ENCODE measurements around the gene POC5. TPM values are rescaled to one million over a fixed set of nuclear protein-coding genes. Genes with fewer than 3 reads are reported as not detected.

Gene POC5
- total RNA-seq, 4 donors from 2014 or later = 5.1 to 68.5 (median 9.3) TPM

GRCh38 chr5:75694781-75695180 is 22.5 kb downstream of the POC5 start:
- Histone ChIP-seq H3K27me3 (no peaks in the 10 kb centered on the region), H3K36me3 (peaks cover 0 to 13% (median 0%) of the 10 kb centered on the region in 3 donors), H3K27ac (no peak overlapping the region), H3K9me3 (no peaks in the 10 kb centered on the region), H3K4me3 (no peak overlapping the region), H3K4me1 (no peaks in the 10 kb centered on the region)
- TF ChIP-seq, protein P1, sequence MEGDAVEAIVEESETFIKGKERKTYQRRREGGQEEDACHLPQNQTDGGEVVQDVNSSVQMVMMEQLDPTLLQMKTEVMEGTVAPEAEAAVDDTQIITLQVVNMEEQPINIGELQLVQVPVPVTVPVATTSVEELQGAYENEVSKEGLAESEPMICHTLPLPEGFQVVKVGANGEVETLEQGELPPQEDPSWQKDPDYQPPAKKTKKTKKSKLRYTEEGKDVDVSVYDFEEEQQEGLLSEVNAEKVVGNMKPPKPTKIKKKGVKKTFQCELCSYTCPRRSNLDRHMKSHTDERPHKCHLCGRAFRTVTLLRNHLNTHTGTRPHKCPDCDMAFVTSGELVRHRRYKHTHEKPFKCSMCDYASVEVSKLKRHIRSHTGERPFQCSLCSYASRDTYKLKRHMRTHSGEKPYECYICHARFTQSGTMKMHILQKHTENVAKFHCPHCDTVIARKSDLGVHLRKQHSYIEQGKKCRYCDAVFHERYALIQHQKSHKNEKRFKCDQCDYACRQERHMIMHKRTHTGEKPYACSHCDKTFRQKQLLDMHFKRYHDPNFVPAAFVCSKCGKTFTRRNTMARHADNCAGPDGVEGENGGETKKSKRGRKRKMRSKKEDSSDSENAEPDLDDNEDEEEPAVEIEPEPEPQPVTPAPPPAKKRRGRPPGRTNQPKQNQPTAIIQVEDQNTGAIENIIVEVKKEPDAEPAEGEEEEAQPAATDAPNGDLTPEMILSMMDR (IDR thresholded peaks at IDR 0.05) = no peak
- no peak for TF ChIP-seq POLR2A (IDR thresholded peaks at IDR 0.05)
- no peak for DNase-seq

DNA sequence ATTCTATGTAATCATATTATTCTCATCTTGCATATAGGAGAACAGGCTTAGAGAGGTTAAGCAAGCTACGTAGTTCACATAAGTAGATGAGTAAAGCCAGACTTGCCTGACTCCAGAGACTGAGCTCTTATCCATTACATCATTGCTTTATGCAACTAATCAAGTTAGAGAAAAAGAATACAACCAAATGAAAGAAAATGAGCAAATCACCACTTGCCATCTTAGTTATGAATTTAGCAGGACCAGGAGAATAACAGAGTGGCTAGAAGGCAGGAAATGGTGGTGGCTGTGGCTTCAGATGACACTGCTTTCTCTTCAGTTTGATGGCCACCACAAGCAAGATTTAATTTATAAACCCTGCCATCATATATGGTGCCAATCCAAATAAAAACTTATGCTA is 26.6 kb downstream of the POC5 start:
- Histone ChIP-seq H3K27me3 (no peaks in the 10 kb centered on the region), H3K4me1 (no peaks in the 10 kb centered on the region), H3K9me3 (no peaks in the 10 kb centered on the region), H3K27ac (no peak overlapping the region), H3K36me3 (peaks cover 0 to 34% (median 0%) of the 10 kb centered on the region in 3 donors), H3K4me3 (no peak overlapping the region)
- TF ChIP-seq POLR2A (IDR thresholded peaks at IDR 0.05) = no peak
- TF ChIP-seq, protein P1 (IDR thresholded peaks at IDR 0.05) = no peak
- no peak for DNase-seq

- no peak for TF ChIP-seq POLR2A (IDR thresholded peaks at IDR 0.05)
- TF ChIP-seq, protein P1 (IDR thresholded peaks at IDR 0.05) = no peak
- Histone ChIP-seq H3K27ac (no peak overlapping the region), H3K27me3 (no peaks in the 10 kb centered on the region), H3K4me1 (no peaks in the 10 kb centered on the region), H3K9me3 (no peaks in the 10 kb centered on the region), H3K4me3 (no peak overlapping the region), H3K36me3 (peaks cover 0 to 32% (median 0%) of the 10 kb centered on the region in 3 donors)
- no peak for DNase-seq
Measured at GRCh38 chr5:75686480-75686879, 30.8 kb downstream of the POC5 start.

DNA sequence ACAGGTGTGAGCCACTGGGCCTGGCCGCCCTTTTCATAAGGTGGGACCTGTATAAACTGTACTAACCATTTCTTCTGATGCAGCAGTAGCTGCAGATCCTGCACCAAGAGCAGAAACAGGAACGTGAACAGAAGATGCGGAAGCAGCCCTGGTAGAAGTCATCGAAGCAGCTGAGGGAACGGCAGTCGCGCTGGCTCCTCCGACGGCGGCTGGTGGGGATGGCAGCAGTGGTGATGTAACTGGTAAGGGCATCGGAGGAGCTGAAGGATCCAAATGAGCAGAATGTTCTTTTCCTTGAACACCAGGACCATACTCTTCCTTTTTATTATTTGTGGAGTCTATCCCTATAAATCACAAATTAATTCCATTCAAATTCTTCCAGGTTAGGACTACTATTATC is 32.1 kb downstream of the POC5 start:
- TF ChIP-seq POLR2A (IDR thresholded peaks at IDR 0.05) = no peak
- TF ChIP-seq, protein P1 (IDR thresholded peaks at IDR 0.05) = no peak
- H3K36me3 ChIP-seq = peaks cover 0 to 31% (median 0%) of the 10 kb centered on the region in 3 donors
- DNase-seq = no peak
- H3K9me3 ChIP-seq = no peaks in the 10 kb centered on the region
- no peak overlapping the region for H3K27ac ChIP-seq
- H3K4me3 ChIP-seq = no peak overlapping the region
- no peaks in the 10 kb centered on the region for H3K27me3 ChIP-seq
- H3K4me1 ChIP-seq = no peaks in the 10 kb centered on the region

- no peak for DNase-seq
- Histone ChIP-seq H3K4me3 (no peak overlapping the region), H3K27ac (no peak overlapping the region), H3K36me3 (peaks cover 0 to 6% (median 0%) of the 10 kb centered on the region in 3 donors), H3K9me3 (no peaks in the 10 kb centered on the region), H3K4me1 (no peaks in the 10 kb centered on the region), H3K27me3 (no peaks in the 10 kb centered on the region)
- TF ChIP-seq POLR2A (IDR thresholded peaks at IDR 0.05) = no peak
- TF ChIP-seq, protein P1 (IDR thresholded peaks at IDR 0.05) = peak; percentile 51 to 78 (median 74)
Measured at GRCh38 chr5:75681125-75681830, 36.0 kb downstream of the POC5 start.

Measured in Peyer's patch (tissue), 4 donors.